ENCODE data around the gene AGBL5.

Gene AGBL5

GRCh38 chr2:27032495-27033252, 18.8 kb upstream of the AGBL5 start, which contains the start of gene TMEM214:
TMEM214 (plus strand) TSS chr2:27032965; CDS start chr2:27033016, 51 bp downstream.
- H3K4me3 ChIP-seq (ENCODE audit: control insufficient read depth, low read depth, low read length) = peak within 1 kb of the TSS; percentile 65
- TF ChIP-seq, protein P1, sequence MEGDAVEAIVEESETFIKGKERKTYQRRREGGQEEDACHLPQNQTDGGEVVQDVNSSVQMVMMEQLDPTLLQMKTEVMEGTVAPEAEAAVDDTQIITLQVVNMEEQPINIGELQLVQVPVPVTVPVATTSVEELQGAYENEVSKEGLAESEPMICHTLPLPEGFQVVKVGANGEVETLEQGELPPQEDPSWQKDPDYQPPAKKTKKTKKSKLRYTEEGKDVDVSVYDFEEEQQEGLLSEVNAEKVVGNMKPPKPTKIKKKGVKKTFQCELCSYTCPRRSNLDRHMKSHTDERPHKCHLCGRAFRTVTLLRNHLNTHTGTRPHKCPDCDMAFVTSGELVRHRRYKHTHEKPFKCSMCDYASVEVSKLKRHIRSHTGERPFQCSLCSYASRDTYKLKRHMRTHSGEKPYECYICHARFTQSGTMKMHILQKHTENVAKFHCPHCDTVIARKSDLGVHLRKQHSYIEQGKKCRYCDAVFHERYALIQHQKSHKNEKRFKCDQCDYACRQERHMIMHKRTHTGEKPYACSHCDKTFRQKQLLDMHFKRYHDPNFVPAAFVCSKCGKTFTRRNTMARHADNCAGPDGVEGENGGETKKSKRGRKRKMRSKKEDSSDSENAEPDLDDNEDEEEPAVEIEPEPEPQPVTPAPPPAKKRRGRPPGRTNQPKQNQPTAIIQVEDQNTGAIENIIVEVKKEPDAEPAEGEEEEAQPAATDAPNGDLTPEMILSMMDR (IDR thresholded peaks at IDR 0.05; ENCODE audit: control insufficient read depth, insufficient read depth, low read depth, low read length, missing control alignments) = no peak

GRCh38 chr2:27033253-27033852, 18.1 kb upstream of the AGBL5 start:
- H3K4me3 ChIP-seq (ENCODE audit: control insufficient read depth, low read depth, low read length) = peak overlapping the region; percentile 65
- TF ChIP-seq, protein P1 (IDR thresholded peaks at IDR 0.05; ENCODE audit: control insufficient read depth, insufficient read depth, low read depth, low read length, missing control alignments) = no peak
- no peak for DNase-seq (ENCODE audit: low read depth)

More at GRCh38 chr2:27032495-27033252, 18.8 kb upstream of the AGBL5 start, which contains the start of gene TMEM214:
- no peak for DNase-seq (ENCODE audit: low read depth)

- DNase-seq (ENCODE audit: low read depth) = no peak
- no peak overlapping the region for H3K4me3 ChIP-seq (ENCODE audit: control insufficient read depth, low read depth, low read length)
- TF ChIP-seq, protein P1 (IDR thresholded peaks at IDR 0.05; ENCODE audit: control insufficient read depth, insufficient read depth, low read depth, low read length, missing control alignments) = no peak
These were observed 13.5 kb upstream of the AGBL5 start for GRCh38 chr2:27038012-27038411.

DNA sequence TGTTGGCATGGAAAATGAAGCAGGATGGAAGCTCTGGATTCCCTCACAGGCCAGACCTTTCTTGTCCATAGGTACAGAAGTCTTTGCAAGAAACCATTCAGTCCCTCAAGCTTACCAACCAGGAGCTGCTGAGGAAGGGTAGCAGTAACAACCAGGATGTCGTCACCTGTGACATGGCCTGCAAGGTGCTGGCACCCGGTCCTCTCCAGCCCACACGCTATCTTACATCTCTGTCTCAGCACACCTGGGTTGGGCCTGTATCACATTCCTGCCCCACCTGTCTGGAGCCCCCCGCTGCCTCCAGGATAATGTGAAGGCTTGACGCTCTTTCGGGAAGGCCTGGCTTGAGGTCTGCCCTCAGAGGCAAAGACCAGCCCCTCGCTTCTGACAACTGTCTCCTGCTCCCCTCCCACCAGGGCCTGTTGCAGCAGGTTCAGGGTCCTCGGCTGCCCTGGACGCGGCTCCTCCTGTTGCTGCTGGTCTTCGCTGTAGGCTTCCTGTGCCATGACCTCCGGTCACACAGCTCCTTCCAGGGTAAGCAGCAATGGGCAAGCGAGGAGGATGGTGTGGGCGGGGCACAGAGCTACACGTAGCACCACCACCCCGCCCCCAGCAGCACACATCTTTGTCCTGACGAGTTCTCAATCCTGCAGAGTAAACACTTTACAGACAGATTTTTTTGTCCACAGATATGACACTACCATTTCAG, 12.7 kb upstream of the AGBL5 start:
- TF ChIP-seq, protein P1 (IDR thresholded peaks at IDR 0.05; ENCODE audit: control insufficient read depth, insufficient read depth, low read depth, low read length, missing control alignments) = no peak
- no peak overlapping the region for H3K4me3 ChIP-seq (ENCODE audit: control insufficient read depth, low read depth, low read length)
- no peak for DNase-seq (ENCODE audit: low read depth)

DNA sequence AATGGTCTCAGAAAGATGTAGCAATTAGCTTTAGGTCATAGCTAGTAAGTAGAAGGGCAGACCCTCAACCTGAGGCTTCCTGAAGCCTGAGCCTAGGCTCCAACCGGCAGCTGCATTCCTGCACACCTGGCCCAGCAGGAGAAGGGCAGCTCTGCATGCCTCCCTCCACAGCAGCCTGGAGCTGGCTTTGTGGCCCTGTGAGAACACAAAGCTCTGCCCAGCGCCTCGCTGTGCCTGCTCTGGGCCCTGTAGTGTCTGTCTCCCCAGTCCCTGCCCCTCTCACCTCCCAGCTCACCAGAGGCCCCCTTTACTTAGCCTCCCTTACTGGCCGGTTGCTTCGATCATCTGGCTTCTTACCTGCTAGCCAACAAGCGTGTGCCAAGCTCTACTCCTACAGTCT, 12.0 kb upstream of the AGBL5 start:
- TF ChIP-seq, protein P1 (IDR thresholded peaks at IDR 0.05; ENCODE audit: control insufficient read depth, insufficient read depth, low read depth, low read length, missing control alignments) = no peak
- no peak for DNase-seq (ENCODE audit: low read depth)
- no peak overlapping the region for H3K4me3 ChIP-seq (ENCODE audit: control insufficient read depth, low read depth, low read length)

- DNase-seq (ENCODE audit: low read depth) = no peak
- TF ChIP-seq, protein P1 (IDR thresholded peaks at IDR 0.05; ENCODE audit: control insufficient read depth, insufficient read depth, low read depth, low read length, missing control alignments) = no peak
- no peak overlapping the region for H3K4me3 ChIP-seq (ENCODE audit: control insufficient read depth, low read depth, low read length)
These were observed 11.6 kb upstream of the AGBL5 start for GRCh38 chr2:27039871-27040270.

Data from AG09309 (cell line).